Measurements from ENCODE around the gene RORC.
A peak's percentile ranks its signal among the peaks of the same experiment; 100 is the strongest.
"Not testable (repeated sequence)": the region's sequence is repeated elsewhere in the genome, so short reads cannot be mapped to it uniquely, and the experiment has no call there.

Gene RORC

DNA sequence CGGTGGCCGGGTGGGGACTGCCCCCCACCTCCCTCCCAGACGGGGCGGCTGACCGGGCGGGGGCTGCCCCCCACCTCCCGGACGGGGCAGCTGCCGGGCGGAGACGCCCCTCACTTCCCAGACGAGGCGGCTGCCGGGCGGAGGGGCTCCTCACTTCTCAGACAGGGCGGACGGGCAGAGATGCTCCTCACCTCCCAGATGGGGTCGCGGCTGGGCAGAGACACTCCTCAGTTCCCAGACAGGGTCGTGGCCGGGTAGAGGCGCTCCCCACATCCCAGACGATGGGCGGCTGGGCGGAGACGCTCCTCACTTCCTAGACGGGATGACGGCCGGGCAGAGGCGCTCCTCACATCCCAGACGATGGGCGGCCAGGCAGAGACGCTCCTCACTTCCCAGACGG, 62.3 kb downstream of the RORC start:
- H3K4me1 ChIP-seq (ENCODE audit: control insufficient read depth, insufficient read depth, low read length); H3K27ac ChIP-seq (ENCODE audit: low read depth, low read length); H3K4me3 ChIP-seq (ENCODE audit: low read length); H3K27me3 ChIP-seq (ENCODE audit: control insufficient read depth, insufficient read depth, low read length); H3K9ac ChIP-seq (ENCODE audit: low read length); H3K36me3 ChIP-seq (ENCODE audit: control insufficient read depth, insufficient read depth, low read length): not testable (repeated sequence)

DNA sequence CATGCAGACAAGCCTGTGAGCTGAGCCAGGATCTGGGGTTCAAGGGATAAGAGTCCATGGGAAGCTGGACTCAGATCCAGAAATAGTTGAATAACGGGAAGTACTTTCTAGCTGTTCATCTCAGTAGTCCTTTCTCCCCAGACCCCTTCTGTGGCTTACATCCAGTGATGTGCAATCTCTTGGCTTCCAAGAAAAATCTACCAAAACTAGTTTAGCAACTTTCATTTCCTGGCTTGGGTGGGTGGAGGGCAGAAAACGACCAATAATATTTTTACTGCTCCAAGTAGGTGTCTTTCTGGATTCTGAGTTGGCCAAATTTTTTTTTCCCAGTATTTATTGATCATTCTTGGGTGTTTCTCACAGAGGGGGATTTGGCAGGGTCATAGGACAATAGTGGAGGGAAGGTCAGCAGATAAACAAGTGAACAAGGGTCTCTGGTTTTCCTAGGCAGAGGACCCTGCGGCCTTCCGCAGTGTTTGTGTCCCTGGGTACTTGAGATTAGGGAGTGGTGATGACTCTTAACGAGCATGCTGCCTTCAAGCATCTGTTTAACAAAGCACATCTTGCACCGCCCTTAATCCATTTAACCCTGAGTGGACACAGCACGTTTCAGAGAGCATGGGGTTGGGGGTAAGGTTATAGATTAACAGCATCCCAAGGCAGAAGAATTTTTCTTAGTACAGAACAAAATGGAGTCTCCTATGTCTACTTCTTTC, 63.1 kb downstream of the RORC start:
- H3K4me3 ChIP-seq (ENCODE audit: low read length); H3K27ac ChIP-seq (ENCODE audit: low read depth, low read length); H3K36me3 ChIP-seq (ENCODE audit: control insufficient read depth, insufficient read depth, low read length); H3K4me1 ChIP-seq (ENCODE audit: control insufficient read depth, insufficient read depth, low read length); H3K9ac ChIP-seq (ENCODE audit: low read length); H3K27me3 ChIP-seq (ENCODE audit: control insufficient read depth, insufficient read depth, low read length): not testable (repeated sequence)

DNA sequence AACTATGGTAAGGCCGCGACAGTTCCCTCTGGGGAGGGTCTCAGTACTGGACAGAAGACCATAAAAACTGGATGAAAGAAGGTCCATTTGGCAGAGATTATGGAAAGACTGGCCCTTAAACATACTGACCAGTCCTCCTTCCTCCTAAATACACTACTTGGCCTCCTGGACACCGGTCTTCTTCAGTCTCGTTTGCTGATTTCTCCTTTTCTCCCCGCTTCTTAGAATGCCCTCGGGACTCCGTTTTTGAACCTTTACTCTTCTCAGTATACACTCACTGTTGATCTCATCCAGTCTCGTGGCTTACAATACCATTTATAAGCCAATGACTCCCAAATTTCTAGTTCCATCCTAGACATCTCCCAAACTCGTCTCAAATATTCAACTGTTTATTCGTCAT, 67.6 kb downstream of the RORC start:
- H3K9ac ChIP-seq (ENCODE audit: low read length), result peak overlapping the region; percentile 82
- H3K27ac ChIP-seq (ENCODE audit: low read depth, low read length), result peak overlapping the region; percentile 89
- peaks cover 5% of the 10 kb centered on the region for H3K4me1 ChIP-seq (ENCODE audit: control insufficient read depth, insufficient read depth, low read length)
- peaks cover 14% of the 10 kb centered on the region for H3K36me3 ChIP-seq (ENCODE audit: control insufficient read depth, insufficient read depth, low read length)
- no peaks in the 10 kb centered on the region for H3K27me3 ChIP-seq (ENCODE audit: control insufficient read depth, insufficient read depth, low read length)
- H3K4me3 ChIP-seq (ENCODE audit: low read length), result peak overlapping the region; percentile 89

DNA sequence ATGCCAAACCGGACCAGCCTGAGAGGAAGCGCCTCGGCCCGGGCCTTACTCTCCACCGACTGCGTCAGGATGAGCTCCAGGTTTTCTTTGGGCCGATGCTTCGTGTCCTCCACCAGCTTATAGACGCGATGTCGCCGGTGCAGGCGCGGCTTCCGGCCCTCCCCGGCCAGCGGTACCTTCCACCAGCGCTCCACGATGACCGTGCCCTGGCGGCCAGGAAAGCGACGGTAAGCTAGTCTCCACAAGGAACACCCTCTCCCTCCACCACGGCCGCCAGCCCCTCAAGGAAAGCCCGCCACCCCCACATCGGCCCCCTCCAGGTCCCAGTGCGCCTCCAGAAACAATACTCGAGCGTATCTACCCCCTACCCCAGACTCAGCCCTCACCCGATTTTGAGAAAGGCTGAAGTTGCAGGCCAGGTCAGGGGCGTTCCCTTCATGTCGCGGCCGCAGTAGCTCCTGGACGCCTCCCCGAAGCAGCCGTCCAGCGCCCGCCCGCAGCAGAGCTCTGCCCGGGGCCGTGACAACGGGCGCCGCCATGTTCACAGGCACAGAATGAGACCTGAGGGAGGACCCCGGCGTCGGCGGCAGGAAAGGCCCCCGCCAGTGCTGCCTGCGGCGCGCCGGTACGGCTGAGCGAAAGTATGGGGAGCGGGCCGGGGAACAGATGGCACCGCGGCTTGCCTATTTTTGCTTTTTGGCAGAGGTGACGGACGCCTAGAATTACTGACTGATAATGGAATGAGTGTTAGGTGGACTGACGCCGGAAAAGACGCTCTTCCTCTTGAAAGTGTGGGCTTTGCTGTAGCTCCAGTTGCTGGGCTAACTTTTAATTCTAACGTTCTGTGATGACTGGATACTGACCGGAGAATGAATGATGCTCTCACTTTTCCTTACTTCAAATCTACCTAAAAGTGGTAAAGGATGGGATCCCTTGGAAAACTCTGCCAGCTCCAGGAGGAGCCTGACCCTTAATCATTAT, 68.4 kb downstream of the RORC start, which contains the start of gene MRPL9:
Gene MRPL9, minus strand, starts transcription at position 556 of the 981 bp plus-strand sequence. Its CDS starts 17 bp downstream, at position 539.
- H3K27me3 ChIP-seq (ENCODE audit: control insufficient read depth, insufficient read depth, low read length), result no peaks in the 10 kb centered on the region
- peaks cover 5% of the 10 kb centered on the region for H3K4me1 ChIP-seq (ENCODE audit: control insufficient read depth, insufficient read depth, low read length)
- H3K36me3 ChIP-seq (ENCODE audit: control insufficient read depth, insufficient read depth, low read length), result peaks cover 18% of the 10 kb centered on the region
- H3K27ac ChIP-seq (ENCODE audit: low read depth, low read length), result peak within 1 kb of the TSS; percentile 89
- H3K9ac ChIP-seq (ENCODE audit: low read length), result peak within 1 kb of the TSS; percentile 82
- H3K4me3 ChIP-seq (ENCODE audit: low read length), result peak within 1 kb of the TSS; percentile 89

DNA sequence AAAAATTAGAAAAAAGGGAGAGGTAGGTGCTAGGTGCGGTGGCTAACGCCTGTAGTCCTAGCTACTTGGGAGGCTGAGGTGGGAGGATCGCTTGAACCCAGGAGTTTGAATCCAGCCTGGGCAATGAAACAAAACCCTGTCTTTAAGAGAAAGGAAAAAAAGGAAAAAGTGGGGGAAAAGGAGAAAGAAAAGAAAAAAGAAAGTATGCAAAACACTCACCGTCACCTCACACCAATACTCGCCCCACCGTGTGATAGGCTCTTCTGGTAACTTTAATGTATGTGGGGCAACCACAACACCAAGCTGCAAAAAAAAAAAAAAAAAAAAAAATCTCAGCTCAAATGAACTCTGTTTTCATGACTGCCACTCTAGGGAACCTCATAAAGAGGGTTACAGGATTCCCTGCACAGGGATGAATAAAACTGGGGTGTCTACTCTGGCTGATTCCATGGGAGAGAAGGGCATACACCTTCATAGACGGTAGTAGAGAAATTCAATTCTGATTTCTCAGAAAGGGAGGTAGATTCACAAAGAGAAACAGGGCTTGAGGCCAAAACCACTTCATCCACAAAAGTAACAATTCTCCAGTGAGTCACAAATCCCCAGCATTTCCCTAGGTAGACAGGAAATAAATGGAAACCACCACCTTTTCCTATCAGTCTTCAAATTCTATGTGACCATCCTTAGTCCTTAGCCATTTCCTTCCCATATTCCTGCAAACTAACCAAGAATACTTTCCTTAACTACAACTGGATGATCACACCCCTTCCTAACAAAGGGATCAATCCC, 70.8 kb downstream of the RORC start:
- Histone ChIP-seq H3K27ac (ENCODE audit: low read depth, low read length) (no peak overlapping the region), H3K27me3 (ENCODE audit: control insufficient read depth, insufficient read depth, low read length) (no peaks in the 10 kb centered on the region), H3K9ac (ENCODE audit: low read length) (no peak overlapping the region), H3K4me3 (ENCODE audit: low read length) (no peak overlapping the region), H3K36me3 (ENCODE audit: control insufficient read depth, insufficient read depth, low read length) (peaks cover 20% of the 10 kb centered on the region), H3K4me1 (ENCODE audit: control insufficient read depth, insufficient read depth, low read length) (peaks cover 5% of the 10 kb centered on the region)

DNA sequence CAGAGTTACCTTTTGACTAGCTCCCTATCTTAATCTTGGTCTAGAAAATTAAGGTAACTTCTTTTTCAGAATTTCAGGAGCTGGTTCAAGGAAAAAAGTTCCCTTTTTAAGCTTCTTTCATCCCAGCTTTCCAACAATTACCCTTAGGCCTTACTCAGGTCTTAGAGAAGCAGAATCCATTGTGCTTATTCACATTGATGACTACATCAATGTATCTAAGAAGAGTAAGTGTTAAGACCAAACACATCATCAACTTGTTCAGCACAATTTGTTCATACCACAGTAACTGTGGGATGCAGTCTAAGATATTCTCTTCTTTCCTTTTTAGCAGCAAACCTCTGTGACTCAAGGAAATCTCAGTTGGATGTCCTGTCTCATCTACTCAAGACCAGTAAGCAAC, 72.4 kb downstream of the RORC start:
- H3K36me3 ChIP-seq (ENCODE audit: control insufficient read depth, insufficient read depth, low read length), result peaks cover 20% of the 10 kb centered on the region
- H3K9ac ChIP-seq (ENCODE audit: low read length), result no peak overlapping the region
- H3K27ac ChIP-seq (ENCODE audit: low read depth, low read length), result no peak overlapping the region
- H3K4me3 ChIP-seq (ENCODE audit: low read length), result no peak overlapping the region
- H3K4me1 ChIP-seq (ENCODE audit: control insufficient read depth, insufficient read depth, low read length), result peaks cover 5% of the 10 kb centered on the region
- H3K27me3 ChIP-seq (ENCODE audit: control insufficient read depth, insufficient read depth, low read length), result no peaks in the 10 kb centered on the region

DNA sequence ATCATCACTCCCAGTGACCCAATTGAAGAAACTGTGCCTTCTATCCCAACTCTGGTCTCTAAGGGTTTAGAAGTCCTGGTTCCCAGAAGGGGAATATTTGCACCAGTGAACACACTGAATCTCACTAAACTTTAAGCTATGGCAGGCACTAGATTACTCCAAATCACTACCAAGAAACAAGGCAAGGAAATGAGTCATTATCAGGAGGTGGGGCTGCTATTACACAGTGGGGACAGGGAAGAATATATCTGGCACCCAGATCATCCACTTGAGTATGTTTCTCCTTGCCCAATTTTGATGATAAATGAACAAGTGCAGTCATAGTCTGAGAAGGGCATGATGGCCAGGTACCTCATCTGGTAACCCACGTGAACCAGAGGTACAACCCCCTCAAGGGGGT, 75.3 kb downstream of the RORC start:
- Histone ChIP-seq H3K4me1 (ENCODE audit: control insufficient read depth, insufficient read depth, low read length) (no peaks in the 10 kb centered on the region), H3K27me3 (ENCODE audit: control insufficient read depth, insufficient read depth, low read length) (no peaks in the 10 kb centered on the region), H3K27ac (ENCODE audit: low read depth, low read length) (no peak overlapping the region), H3K9ac (ENCODE audit: low read length) (no peak overlapping the region), H3K36me3 (ENCODE audit: control insufficient read depth, insufficient read depth, low read length) (peaks cover 14% of the 10 kb centered on the region), H3K4me3 (ENCODE audit: low read length) (no peak overlapping the region)
